ENCODE measurements around the gene ZNF771. TPM values are rescaled to one million over a fixed set of nuclear protein-coding genes. Genes with fewer than 3 reads are reported as not detected.

Gene ZNF771
- total RNA-seq, 1 experiment from 2014 or later = 19.0 TPM

GRCh38 chr16:30429418-30429677, 21.9 kb downstream of the ZNF771 start:
- Histone ChIP-seq H3K27ac (peak overlapping the region; percentile 3; the same call in 1 of the 2 replicates), H3F3A (ENCODE audit: insufficient read depth, low read depth) (peaks cover 17% of the 10 kb centered on the region; the same call in 1 of the 2 replicates), H3K36me3 (ENCODE audit: low read depth) (peaks cover 4% of the 10 kb centered on the region; the same call in 1 of the 2 replicates), H3K4me2 (peak overlapping the region; percentile 83), H2AFZ (peak overlapping the region; percentile 89), H3K9me3 (ENCODE audit: insufficient read depth, low read depth) (no peaks in the 10 kb centered on the region), H3K27me3 (ENCODE audit: insufficient read depth, low read depth) (no peaks in the 10 kb centered on the region), H3K79me2 (ENCODE audit: low read depth) (peaks cover 37% of the 10 kb centered on the region), H3K9me2 (ENCODE audit: insufficient read depth) (no peaks in the 10 kb centered on the region), H4K20me1 (ENCODE audit: insufficient read depth) (no peaks in the 10 kb centered on the region), H3K4me3 (peak overlapping the region; percentile 67), H3K4me1 (replicated peaks; ENCODE audit: insufficient read depth) (peaks cover 12% of the 10 kb centered on the region)
- ChIA-PET POLR2A (ENCODE audit: unreplicated experiment) (interaction anchor here (0.5 to 1.1 kb wide), 7 partner anchors 22 to 286 kb away, joined by 3 to 31 read pairs (median 4); partner anchors contain the start of genes ZNF689, ZNF764 and ZNF771), CTCF (interaction anchor here (0.6 to 1.8 kb wide), 28 partner anchors 11 to 638 kb away, joined by 3 to 20 read pairs (median 4); partner anchors contain the start of genes FBRS, PRR14, SEPHS2 and TBX6)
- intact Hi-C loops (cut with micrococcal nuclease; ENCODE audit: unreplicated experiment) = no loop called here
- no peak for TF ChIP-seq CTCF (conservative IDR thresholded peaks at IDR 0.05)
- TF ChIP-seq EZH2 (IDR thresholded peaks at IDR 0.05; ENCODE audit: low read depth) = no peak
- no TSS peak for BruUV-seq (replicated peaks)
- DNase-seq = no peak

GRCh38 chr16:30429678-30430427, 22.4 kb downstream of the ZNF771 start, which contains the start of gene DCTPP1:
Gene DCTPP1, minus strand, starts transcription at chr16:30430030. Its CDS starts 50 bp downstream, at chr16:30429980.
- peak within 1 kb of the TSS; percentile 3; the same call in 1 of the 2 replicates for H3K27ac ChIP-seq
- no peaks in the 10 kb centered on the region for H3K27me3 ChIP-seq (ENCODE audit: insufficient read depth, low read depth)
- H3K36me3 ChIP-seq (ENCODE audit: low read depth) = peaks cover 4% of the 10 kb centered on the region; the same call in 1 of the 2 replicates
- CTCF ChIA-PET = interaction anchor here (0.6 to 1.8 kb wide), 33 partner anchors 12 to 638 kb away, joined by 3 to 20 read pairs (median 4); partner anchors contain the start of genes FBRS, PRR14, SEPHS2 and TBX6
- peaks cover 37% of the 10 kb centered on the region for H3K79me2 ChIP-seq (ENCODE audit: low read depth)
- H3K4me1 ChIP-seq (replicated peaks; ENCODE audit: insufficient read depth) = peaks cover 12% of the 10 kb centered on the region
- POLR2A ChIA-PET (ENCODE audit: unreplicated experiment) = interaction anchor here (0.5 to 1.1 kb wide), 9 partner anchors 14 to 287 kb away, joined by 3 to 31 read pairs (median 4); partner anchors contain the start of genes ZNF689, ZNF764 and ZNF771
- intact Hi-C loops (cut with micrococcal nuclease; ENCODE audit: unreplicated experiment) = loop anchor here (1.0 to 2.0 kb wide), 7 partner anchors 63 to 264 kb away; partner anchors contain the start of genes FBRS and ZNF768
- peak; percentile 91 for TF ChIP-seq CTCF (conservative IDR thresholded peaks at IDR 0.05)
- TF ChIP-seq EZH2 (IDR thresholded peaks at IDR 0.05; ENCODE audit: low read depth) = no peak
- peak; percentile 98 to 99 for DNase-seq
- H3K4me2 ChIP-seq = peak within 1 kb of the TSS; percentile 83
- H3K9me2 ChIP-seq (ENCODE audit: insufficient read depth) = no peaks in the 10 kb centered on the region
- peak within 1 kb of the TSS; percentile 67 for H3K4me3 ChIP-seq
- no TSS peak for BruUV-seq (replicated peaks)
- H3F3A ChIP-seq (ENCODE audit: insufficient read depth, low read depth) = peaks cover 17% of the 10 kb centered on the region; the same call in 1 of the 2 replicates
- no peaks in the 10 kb centered on the region for H4K20me1 ChIP-seq (ENCODE audit: insufficient read depth)
- H2AFZ ChIP-seq = peak within 1 kb of the TSS; percentile 89
- H3K9me3 ChIP-seq (ENCODE audit: insufficient read depth, low read depth) = no peaks in the 10 kb centered on the region

- Histone ChIP-seq H4K20me1 (ENCODE audit: insufficient read depth) (no peaks in the 10 kb centered on the region), H3K27ac (no peak overlapping the region), H3K4me2 (peak overlapping the region; percentile 44; the same call in 1 of the 2 replicates), H3K79me2 (ENCODE audit: low read depth) (peaks cover 33% of the 10 kb centered on the region), H2AFZ (peak overlapping the region; percentile 47; the same call in 1 of the 2 replicates), H3F3A (ENCODE audit: insufficient read depth, low read depth) (peaks cover 17% of the 10 kb centered on the region; the same call in 1 of the 2 replicates), H3K4me1 (replicated peaks; ENCODE audit: insufficient read depth) (peaks cover 12% of the 10 kb centered on the region), H3K27me3 (ENCODE audit: insufficient read depth, low read depth) (no peaks in the 10 kb centered on the region), H3K9me2 (ENCODE audit: insufficient read depth) (no peaks in the 10 kb centered on the region), H3K9me3 (ENCODE audit: insufficient read depth, low read depth) (no peaks in the 10 kb centered on the region), H3K4me3 (no peak overlapping the region), H3K36me3 (ENCODE audit: low read depth) (peaks cover 4% of the 10 kb centered on the region; the same call in 1 of the 2 replicates)
- TSS peak; percentile 74 for BruUV-seq (replicated peaks)
- CTCF ChIA-PET = interaction anchor here (0.6 to 1.8 kb wide), 21 partner anchors 13 to 792 kb away, joined by 3 to 20 read pairs (median 5); partner anchors contain the start of genes FBRS, TBX6, ZNF48 and ZNF747
- POLR2A ChIA-PET (ENCODE audit: unreplicated experiment) = interaction anchor here (0.7 to 1.1 kb wide), 2 partner anchors 14 to 180 kb away, joined by 3 to 6 read pairs; partner anchors contain the start of gene ZNF689
- peak in 1 of 2 experiments; percentile 34 for DNase-seq
- intact Hi-C loops (cut with micrococcal nuclease; ENCODE audit: unreplicated experiment) = loop anchor here (1.0 to 2.0 kb wide), 7 partner anchors 62 to 264 kb away; partner anchors contain the start of genes FBRS and ZNF768
- TF ChIP-seq CTCF (conservative IDR thresholded peaks at IDR 0.05) (0 out of 2 replicates have a peak, but pooled peaks have one; percentile 31), EZH2 (IDR thresholded peaks at IDR 0.05; ENCODE audit: low read depth) (no peak)
These were observed 23.1 kb downstream of the ZNF771 start for GRCh38 chr16:30430428-30430970.

Data from PC-9 (cell line).